ENCODE measurements around the gene LRRC7. TPM values are rescaled to one million over a fixed set of nuclear protein-coding genes. Genes with fewer than 3 reads are reported as not detected.

The LRRC7 gene
- polyA plus RNA-seq, 1 experiment, result 0.22 TPM

DNA sequence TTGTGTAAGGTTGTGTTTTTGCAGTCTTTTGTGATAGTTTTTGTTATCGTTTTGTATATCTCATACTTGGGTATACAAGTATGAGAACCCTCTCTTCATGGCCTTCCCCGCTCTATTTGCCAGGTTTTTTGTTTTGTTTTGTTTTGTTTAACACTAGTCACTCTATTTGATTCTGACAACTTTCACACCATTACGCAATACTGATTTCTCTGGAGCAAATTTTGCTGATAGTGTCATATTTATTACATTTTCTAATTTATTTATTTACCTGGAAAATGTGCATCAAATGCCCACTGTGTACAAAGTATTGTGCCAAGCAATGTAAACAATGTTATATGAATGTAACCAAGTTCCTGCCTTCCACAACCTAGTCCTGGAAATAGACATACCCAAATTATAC is 547.6 kb downstream of the LRRC7 start:
- CTCF ChIA-PET, result no interaction called here
- Histone ChIP-seq H3K4me3 (ENCODE audit: low read depth, low read length) (no peak overlapping the region), H3K27me3 (ENCODE audit: control insufficient read depth, insufficient read depth, low read length) (no peaks in the 10 kb centered on the region; the same call in 1 of the 2 replicates), H3K36me3 (ENCODE audit: control insufficient read depth, insufficient read depth, low read length) (no peaks in the 10 kb centered on the region)
- TF ChIP-seq, protein P1, sequence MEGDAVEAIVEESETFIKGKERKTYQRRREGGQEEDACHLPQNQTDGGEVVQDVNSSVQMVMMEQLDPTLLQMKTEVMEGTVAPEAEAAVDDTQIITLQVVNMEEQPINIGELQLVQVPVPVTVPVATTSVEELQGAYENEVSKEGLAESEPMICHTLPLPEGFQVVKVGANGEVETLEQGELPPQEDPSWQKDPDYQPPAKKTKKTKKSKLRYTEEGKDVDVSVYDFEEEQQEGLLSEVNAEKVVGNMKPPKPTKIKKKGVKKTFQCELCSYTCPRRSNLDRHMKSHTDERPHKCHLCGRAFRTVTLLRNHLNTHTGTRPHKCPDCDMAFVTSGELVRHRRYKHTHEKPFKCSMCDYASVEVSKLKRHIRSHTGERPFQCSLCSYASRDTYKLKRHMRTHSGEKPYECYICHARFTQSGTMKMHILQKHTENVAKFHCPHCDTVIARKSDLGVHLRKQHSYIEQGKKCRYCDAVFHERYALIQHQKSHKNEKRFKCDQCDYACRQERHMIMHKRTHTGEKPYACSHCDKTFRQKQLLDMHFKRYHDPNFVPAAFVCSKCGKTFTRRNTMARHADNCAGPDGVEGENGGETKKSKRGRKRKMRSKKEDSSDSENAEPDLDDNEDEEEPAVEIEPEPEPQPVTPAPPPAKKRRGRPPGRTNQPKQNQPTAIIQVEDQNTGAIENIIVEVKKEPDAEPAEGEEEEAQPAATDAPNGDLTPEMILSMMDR (IDR thresholded peaks at IDR 0.05; ENCODE audit: insufficient read depth, low read depth, low read length), result no peak
- DNase-seq (ENCODE audit: low read depth), result no peak
- POLR2A ChIA-PET, result no interaction called here

- TF ChIP-seq, protein P1 (IDR thresholded peaks at IDR 0.05; ENCODE audit: insufficient read depth, low read depth, low read length), result no peak
- no peak for DNase-seq (ENCODE audit: low read depth)
- H3K27me3 ChIP-seq (ENCODE audit: control insufficient read depth, insufficient read depth, low read length), result no peaks in the 10 kb centered on the region; the same call in 1 of the 2 replicates
Measured at GRCh38 chr1:70117046-70117445, 549.3 kb downstream of the LRRC7 start.

DNA sequence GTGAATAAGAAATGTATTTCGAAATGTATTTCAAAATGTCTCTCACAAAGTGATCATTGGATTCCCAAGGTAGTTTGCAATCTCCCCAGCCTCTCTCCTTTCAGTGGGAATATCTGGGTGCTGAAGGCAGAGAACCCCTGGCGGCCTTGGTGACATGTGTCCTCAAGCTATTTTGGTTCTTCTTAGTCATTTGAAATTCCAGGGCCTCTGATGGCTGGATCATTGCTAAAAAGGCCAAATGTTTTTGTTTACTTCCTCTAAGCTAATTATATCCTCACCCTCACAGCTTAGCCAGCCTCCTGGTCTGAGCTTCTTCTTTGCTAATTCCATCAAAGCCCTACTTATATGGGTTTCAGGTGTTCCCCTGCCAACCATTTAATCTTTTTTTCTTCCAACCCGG is 566.4 kb downstream of the LRRC7 start:
- CTCF ChIA-PET, result interaction anchor here (0.9 to 5.4 kb wide), 8 partner anchors 8 to 1665 kb away, joined by 3 to 39 read pairs (median 4); no protein-coding TSS in a partner anchor
- Histone ChIP-seq H3K27me3 (ENCODE audit: control insufficient read depth, insufficient read depth, low read length) (peaks cover 2% of the 10 kb centered on the region; the same call in 1 of the 2 replicates), H3K36me3 (ENCODE audit: control insufficient read depth, insufficient read depth, low read length) (no peaks in the 10 kb centered on the region), H3K4me3 (ENCODE audit: low read depth, low read length) (no peak overlapping the region)
- POLR2A ChIA-PET, result no interaction called here
- no peak for DNase-seq (ENCODE audit: low read depth)
- TF ChIP-seq, protein P1 (IDR thresholded peaks at IDR 0.05; ENCODE audit: insufficient read depth, low read depth, low read length), result no peak

More at GRCh38 chr1:70117046-70117445, 549.3 kb downstream of the LRRC7 start:
- Histone ChIP-seq H3K4me3 (ENCODE audit: low read depth, low read length) (no peak overlapping the region), H3K36me3 (ENCODE audit: control insufficient read depth, insufficient read depth, low read length) (no peaks in the 10 kb centered on the region)
- CTCF ChIA-PET, result interaction anchor here (0.9 to 1.4 kb wide), 3 partner anchors 10 to 16 kb away, joined by 3 to 6 read pairs (median 3); no protein-coding TSS in a partner anchor
- POLR2A ChIA-PET, result no interaction called here

GRCh38 chr1:70140343-70140742 is 572.6 kb downstream of the LRRC7 start:
- no peaks in the 10 kb centered on the region for H3K36me3 ChIP-seq (ENCODE audit: control insufficient read depth, insufficient read depth, low read length)
- no peaks in the 10 kb centered on the region for H3K27me3 ChIP-seq (ENCODE audit: control insufficient read depth, insufficient read depth, low read length)
- TF ChIP-seq, protein P1 (IDR thresholded peaks at IDR 0.05; ENCODE audit: insufficient read depth, low read depth, low read length), result no peak
- ChIA-PET CTCF (interaction anchor here (4.9 kb wide), 1 partner anchor 8 kb away, joined by 39 read pairs; no protein-coding TSS in a partner anchor), POLR2A (no interaction called here)
- no peak overlapping the region for H3K4me3 ChIP-seq (ENCODE audit: low read depth, low read length)
- no peak for DNase-seq (ENCODE audit: low read depth)

DNA sequence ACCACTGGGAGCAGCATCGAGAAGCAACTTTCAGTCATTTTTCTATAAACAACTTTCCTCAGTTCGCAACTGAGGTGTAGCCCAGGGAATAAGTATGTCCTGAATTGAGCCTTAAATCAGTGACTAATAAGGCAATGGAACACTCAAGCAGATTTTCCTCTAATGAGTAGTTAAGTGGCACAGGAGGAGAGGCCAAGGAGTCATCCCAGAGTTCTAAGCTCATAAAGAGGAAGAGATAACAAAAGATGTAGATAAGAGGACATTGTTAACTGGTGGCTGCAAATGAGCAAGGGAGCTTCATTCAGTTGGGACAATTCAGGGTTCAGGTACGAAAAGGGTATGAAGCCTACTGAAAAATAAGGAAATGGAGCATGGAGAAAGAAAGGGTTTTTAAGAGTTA is 573.2 kb downstream of the LRRC7 start:
- H3K4me3 ChIP-seq (ENCODE audit: low read depth, low read length), result no peak overlapping the region
- no peaks in the 10 kb centered on the region for H3K36me3 ChIP-seq (ENCODE audit: control insufficient read depth, insufficient read depth, low read length)
- ChIA-PET POLR2A (no interaction called here), CTCF (interaction anchor here (1.2 to 4.9 kb wide), 3 partner anchors 9 to 1541 kb away, joined by 3 to 39 read pairs (median 7); no protein-coding TSS in a partner anchor)
- no peak for DNase-seq (ENCODE audit: low read depth)
- TF ChIP-seq, protein P1 (IDR thresholded peaks at IDR 0.05; ENCODE audit: insufficient read depth, low read depth, low read length), result no peak
- H3K27me3 ChIP-seq (ENCODE audit: control insufficient read depth, insufficient read depth, low read length), result no peaks in the 10 kb centered on the region
